Right cardiac atrium (tissue), 5 donors: Measurements from ENCODE around the gene PRKCI. TPM values are rescaled to one million over a fixed set of nuclear protein-coding genes. Genes with fewer than 3 reads are reported as not detected.

Experiments used
- ATAC-seq, 2 donors: fragments of 200-7000 bp; cut with Tn5 transposase; one replicate each; pipeline versions ENCODE4 v1.8.0 to v1.9.1; 2020; ENCODE audit warnings: moderate library complexity in 2 of 2, mild to moderate bottlenecking in 1 of 2
- DNase-seq, 3 donors: peaks; one replicate each; pipeline ENCODE4 v3.0.0-alpha.2; 2020
- H3K27ac ChIP-seq: one replicate; pipeline ENCODE4 v1.5.1; 2013; ENCODE audit warnings: mild to moderate bottlenecking, low read length, control low read depth, moderate library complexity
- H3K27me3 ChIP-seq: one replicate; pipeline ENCODE4 v1.6.1; 2013; ENCODE audit not compliant: control insufficient read depth, insufficient read depth
- H3K4me1 ChIP-seq: one replicate; pipeline ENCODE4 v1.6.1; 2013; ENCODE audit warnings: low read length; ENCODE audit not compliant: control insufficient read depth, insufficient read depth
- H3K4me3 ChIP-seq: one replicate; pipeline ENCODE4 v1.5.1; 2013; ENCODE audit warnings: low read length, control low read depth
- H3K9me3 ChIP-seq: one replicate; pipeline ENCODE4 v1.6.1; 2013; ENCODE audit warnings: low read length; ENCODE audit not compliant: control insufficient read depth
- WGBS: extraction: QIAGEN DNeasy Blood & Tissue Kit; methylation state at CpG from one replicate; pipeline ENCODE4 v1.1.7; 2013; 5-methylcytosine and 5-hydroxymethylcytosine counted together
- intact Hi-C, 4 donors: fragments of 100-400 bp; cut with DNase I; formaldehyde crosslinking; loops; one replicate each; pipeline versions ENCODE4 v1.11.0 to v1.14.0; 2022 to 2023
- polyA plus RNA-seq: library from polyadenylated mRNA; stranded (reverse); fragments of 200-250 nt; gene quantifications from one replicate; pipeline ENCODE4 v1.2.3, GENCODE V29; 2013
- total RNA-seq, 4 donors: library from RNA; stranded (reverse); fragmentation: NEBNext Ultra II Directional; extraction: Animal tissue kit (Norgen Biotek cat#: 25700); gene quantifications; one replicate each; pipeline ENCODE4 v1.2.1, GENCODE V29; 2021
- donor health status: healthy with polysubstance abuse.
- donor health status: DM: no; HTN: yes; CAD: no.
- donor health status: DM: no; HTN: no; CAD: no.
- donor health status: DM: no; HTN: yes; CAD: no; lungs with severe emphysema.
- donor health status: DM: yes; HTN: yes; CAD: no.

The PRKCI gene
- total and polyA plus RNA-seq, 5 donors, result 9.0 to 20.6 (median 16.6) TPM

DNA sequence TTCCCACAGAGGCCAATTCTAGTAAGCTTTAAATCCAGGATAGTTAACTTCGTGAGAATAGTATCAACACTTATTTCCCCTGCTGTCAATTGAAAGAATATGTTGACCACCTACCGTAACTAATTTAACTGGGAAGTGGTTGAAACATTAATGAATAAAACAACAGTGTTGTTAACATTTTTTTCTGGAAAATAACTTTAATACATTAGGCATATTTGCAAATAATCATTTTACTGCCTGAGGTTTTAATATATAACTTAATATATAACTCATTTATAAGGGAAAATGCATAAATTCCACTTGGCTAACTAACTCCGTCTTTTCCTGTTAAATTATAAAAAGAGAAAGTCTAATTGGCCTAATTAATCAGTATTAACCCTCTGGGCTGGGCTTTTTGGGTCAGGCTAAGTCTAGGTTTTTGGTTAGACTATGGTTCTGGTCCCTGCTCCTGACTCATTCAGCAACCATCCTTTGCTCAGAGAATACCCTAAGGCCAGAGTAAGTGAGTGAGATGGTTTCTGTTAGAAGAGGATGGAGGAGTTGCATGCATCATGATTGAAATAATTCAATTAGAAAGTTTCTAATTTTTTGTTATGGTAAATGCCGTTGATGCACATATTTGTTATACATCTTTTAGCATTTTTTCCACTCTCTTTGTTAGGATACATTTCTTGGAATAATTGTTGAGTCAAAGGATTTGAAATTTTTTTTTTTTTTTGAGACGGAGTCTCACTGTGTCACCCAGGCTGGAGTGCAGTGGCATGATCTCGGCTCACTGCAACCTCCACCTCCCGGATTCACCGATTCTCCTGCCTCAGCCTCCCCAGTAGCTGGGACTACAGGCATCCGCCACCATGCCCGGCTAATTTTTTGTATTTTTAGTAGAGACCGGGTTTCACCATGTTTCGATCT, 124.5 kb downstream of the PRKCI start:
- H3K4me1 ChIP-seq, result peaks cover 3% of the 10 kb centered on the region
- no peak overlapping the region for H3K4me3 ChIP-seq
- no peaks in the 10 kb centered on the region for H3K27me3 ChIP-seq
- DNase-seq (no peak), ATAC-seq (no peak)
- no peak overlapping the region for H3K27ac ChIP-seq
- H3K9me3 ChIP-seq, result no peaks in the 10 kb centered on the region
- intact Hi-C loops, result no loop called here
- WGBS, result 93% methylated on average over 12 of the region's 12 CpGs

DNA sequence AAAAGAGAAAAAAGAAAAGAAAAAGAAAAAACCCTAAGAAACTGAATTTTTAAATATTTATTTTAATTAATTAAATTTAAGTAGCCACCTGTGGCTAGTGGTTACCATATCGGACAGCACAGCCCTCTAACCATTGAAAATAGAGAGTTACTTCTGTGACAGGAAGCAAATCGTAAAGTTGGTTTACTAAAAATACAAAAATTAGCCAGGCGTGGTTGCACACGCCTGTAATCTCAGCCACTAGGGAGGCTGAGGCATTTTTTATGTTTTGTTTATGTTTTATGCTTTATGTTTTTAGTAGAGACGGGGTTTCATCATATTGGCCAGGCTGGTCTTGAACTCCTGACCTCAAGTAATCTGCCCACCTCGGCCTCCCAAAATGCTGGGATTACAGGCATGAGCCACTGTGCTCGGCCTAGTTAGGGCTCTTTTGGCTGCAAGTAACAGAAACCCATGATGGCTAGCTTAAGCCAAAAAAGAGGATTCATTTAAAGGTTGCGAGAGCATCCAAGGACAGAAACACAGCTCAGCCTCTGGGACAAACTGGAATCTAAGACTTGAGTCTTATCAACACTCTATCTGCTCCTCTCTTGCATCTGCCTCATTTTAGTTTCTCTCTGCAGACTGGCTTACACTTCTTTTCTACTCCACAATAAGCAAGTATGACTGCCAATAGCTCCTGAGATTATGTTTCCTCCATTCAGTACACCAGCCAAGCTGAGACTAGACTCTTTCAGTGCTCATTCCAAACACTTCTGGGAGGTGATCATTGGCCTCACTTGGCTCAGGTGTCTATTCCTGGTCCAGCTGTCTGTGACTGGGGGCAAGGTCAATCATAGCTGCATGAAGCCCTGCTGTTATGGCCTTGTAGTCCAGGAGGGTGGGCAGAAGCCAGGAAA, 128.5 kb downstream of the PRKCI start:
- peaks cover 3% of the 10 kb centered on the region for H3K4me1 ChIP-seq
- H3K27ac ChIP-seq, result no peak overlapping the region
- ATAC-seq (no peak), DNase-seq (no peak)
- 78% methylated on average over 8 of the region's 8 CpGs for WGBS
- intact Hi-C loops, result no loop called here
- H3K27me3 ChIP-seq, result no peaks in the 10 kb centered on the region
- no peak overlapping the region for H3K4me3 ChIP-seq
- no peaks in the 10 kb centered on the region for H3K9me3 ChIP-seq

DNA sequence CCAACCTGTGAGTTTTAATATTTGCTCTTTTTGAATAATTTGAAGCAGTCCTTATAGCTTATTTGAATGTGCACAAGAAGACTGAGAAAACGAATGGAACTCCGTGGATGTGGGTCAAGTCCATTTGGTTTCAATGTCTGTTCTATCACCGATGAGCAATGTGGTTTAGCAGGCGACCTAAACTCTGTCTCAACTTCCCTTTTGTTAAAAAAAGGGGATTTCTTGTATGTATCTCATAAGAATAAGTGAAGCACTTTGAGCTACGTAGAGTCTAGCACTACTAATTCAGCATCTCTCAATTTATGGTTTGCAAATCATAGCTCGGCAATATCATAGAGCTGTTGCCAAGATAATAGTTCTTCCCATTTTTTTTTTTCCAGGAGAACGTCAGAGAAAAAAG, 130.7 kb downstream of the PRKCI start:
- DNase-seq (no peak), ATAC-seq (no peak)
- H3K9me3 ChIP-seq, result no peaks in the 10 kb centered on the region
- no peak overlapping the region for H3K27ac ChIP-seq
- WGBS, result 78% methylated on average over 7 of the region's 7 CpGs
- no peak overlapping the region for H3K4me3 ChIP-seq
- no peaks in the 10 kb centered on the region for H3K27me3 ChIP-seq
- intact Hi-C loops, result no loop called here
- H3K4me1 ChIP-seq, result peaks cover 3% of the 10 kb centered on the region

DNA sequence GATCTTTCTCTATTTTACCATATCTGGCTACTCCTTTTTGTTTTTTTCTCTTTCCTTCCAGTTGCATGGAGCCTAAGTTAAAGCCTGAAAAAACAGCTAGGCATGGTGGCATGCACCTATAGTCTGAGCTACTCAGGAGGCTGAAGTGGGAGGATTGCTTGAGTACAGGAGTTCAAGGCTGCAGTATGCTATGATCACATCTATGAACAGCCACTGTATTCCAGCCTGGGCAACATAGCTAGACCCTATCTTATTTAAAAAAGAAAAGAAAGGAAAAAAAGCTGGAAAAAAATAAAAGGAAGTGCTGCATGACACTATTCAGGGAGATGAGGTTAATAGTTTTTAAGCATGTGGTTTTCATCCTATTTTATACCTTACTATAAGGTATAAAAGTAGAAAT, 131.3 kb downstream of the PRKCI start:
- no peak overlapping the region for H3K4me3 ChIP-seq
- peaks cover 3% of the 10 kb centered on the region for H3K4me1 ChIP-seq
- no peaks in the 10 kb centered on the region for H3K27me3 ChIP-seq
- no peak for DNase-seq
- no peak for ATAC-seq
- intact Hi-C loops, result no loop called here
- no peak overlapping the region for H3K27ac ChIP-seq
- no peaks in the 10 kb centered on the region for H3K9me3 ChIP-seq

DNA sequence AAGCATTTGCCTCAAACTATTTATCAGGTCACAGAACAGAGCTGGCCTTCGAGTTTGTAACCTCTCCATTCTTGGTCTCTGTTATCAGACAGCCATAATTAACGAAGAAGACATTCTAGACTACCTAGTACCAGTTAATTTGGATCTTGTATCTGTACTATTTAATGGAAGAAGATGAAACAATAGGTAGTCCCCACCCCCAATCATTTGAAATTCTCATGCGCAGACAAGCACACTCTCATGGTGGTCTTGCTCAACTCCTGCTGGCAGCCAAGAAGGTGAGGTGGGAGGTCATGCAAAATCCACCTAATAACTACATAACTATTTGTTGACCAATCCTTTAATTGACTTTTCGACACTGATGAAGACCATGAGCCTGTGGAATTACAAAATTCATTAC, 132.5 kb downstream of the PRKCI start:
- Histone ChIP-seq H3K27me3 (no peaks in the 10 kb centered on the region), H3K9me3 (no peaks in the 10 kb centered on the region), H3K4me3 (no peak overlapping the region), H3K4me1 (peaks cover 3% of the 10 kb centered on the region), H3K27ac (no peak overlapping the region)
- intact Hi-C loops, result loop anchor here in 1 of 4 donors (5.0 kb wide), 1 partner anchor 42 kb away; no protein-coding TSS in a partner anchor
- ATAC-seq, result no peak
- 93% methylated on average over 4 of the region's 4 CpGs for WGBS
- DNase-seq, result no peak

Other genes with a start within 250 kb of the PRKCI start
- gene GPR160, start 184.4 kb upstream of the PRKCI start, total RNA-seq, result under 1 TPM; 0.48 to 0.74 (median 0.60) TPM
- gene GPR160, start 184.4 kb upstream of the PRKCI start, polyA plus RNA-seq, result 0.84 TPM
- gene PHC3, start 40.7 kb upstream of the PRKCI start, total RNA-seq, result 10 to 100 TPM; 52.9 to 62.4 (median 61.0) TPM
- gene PHC3, start 40.7 kb upstream of the PRKCI start, polyA plus RNA-seq, result 6.2 TPM
- 10 to 100 TPM; 31.9 to 59.5 (median 39.1) TPM for gene SKIL, start 135.3 kb downstream of the PRKCI start, total RNA-seq
- 9.6 TPM for gene SKIL, start 135.3 kb downstream of the PRKCI start, polyA plus RNA-seq
- gene CLDN11, start 196.4 kb downstream of the PRKCI start, total RNA-seq, result 10 to 100 TPM; 11.1 to 13.7 (median 11.7) TPM
- gene CLDN11, start 196.4 kb downstream of the PRKCI start, polyA plus RNA-seq, result 7.5 TPM